ENCODE measurements around the gene PRRX2.

- TF ChIP-seq ARNTL (CRISPR knock-in tag; IDR thresholded peaks at IDR 0.05; ENCODE audit: borderline replicate concordance, low read depth): no peak
- no peak for TF ChIP-seq ZFP3 (CRISPR knock-in tag; IDR thresholded peaks at IDR 0.05)
These were observed 25.7 kb upstream of the PRRX2 start for GRCh38 chr9:129639756-129640085.
